Measurements from ENCODE around the gene ASH1L. TPM values are rescaled to one million over a fixed set of nuclear protein-coding genes. Genes with fewer than 3 reads are reported as not detected.
"Not testable (repeated sequence)": the region's sequence is repeated elsewhere in the genome, so short reads cannot be mapped to it uniquely, and the experiment has no call there.

The ASH1L gene, protein sequence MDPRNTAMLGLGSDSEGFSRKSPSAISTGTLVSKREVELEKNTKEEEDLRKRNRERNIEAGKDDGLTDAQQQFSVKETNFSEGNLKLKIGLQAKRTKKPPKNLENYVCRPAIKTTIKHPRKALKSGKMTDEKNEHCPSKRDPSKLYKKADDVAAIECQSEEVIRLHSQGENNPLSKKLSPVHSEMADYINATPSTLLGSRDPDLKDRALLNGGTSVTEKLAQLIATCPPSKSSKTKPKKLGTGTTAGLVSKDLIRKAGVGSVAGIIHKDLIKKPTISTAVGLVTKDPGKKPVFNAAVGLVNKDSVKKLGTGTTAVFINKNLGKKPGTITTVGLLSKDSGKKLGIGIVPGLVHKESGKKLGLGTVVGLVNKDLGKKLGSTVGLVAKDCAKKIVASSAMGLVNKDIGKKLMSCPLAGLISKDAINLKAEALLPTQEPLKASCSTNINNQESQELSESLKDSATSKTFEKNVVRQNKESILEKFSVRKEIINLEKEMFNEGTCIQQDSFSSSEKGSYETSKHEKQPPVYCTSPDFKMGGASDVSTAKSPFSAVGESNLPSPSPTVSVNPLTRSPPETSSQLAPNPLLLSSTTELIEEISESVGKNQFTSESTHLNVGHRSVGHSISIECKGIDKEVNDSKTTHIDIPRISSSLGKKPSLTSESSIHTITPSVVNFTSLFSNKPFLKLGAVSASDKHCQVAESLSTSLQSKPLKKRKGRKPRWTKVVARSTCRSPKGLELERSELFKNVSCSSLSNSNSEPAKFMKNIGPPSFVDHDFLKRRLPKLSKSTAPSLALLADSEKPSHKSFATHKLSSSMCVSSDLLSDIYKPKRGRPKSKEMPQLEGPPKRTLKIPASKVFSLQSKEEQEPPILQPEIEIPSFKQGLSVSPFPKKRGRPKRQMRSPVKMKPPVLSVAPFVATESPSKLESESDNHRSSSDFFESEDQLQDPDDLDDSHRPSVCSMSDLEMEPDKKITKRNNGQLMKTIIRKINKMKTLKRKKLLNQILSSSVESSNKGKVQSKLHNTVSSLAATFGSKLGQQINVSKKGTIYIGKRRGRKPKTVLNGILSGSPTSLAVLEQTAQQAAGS (N-terminal part only)
- 40.3 TPM for total RNA-seq
- long read RNA-seq, partial matches to known transcripts, result 2 of 5 reads
- long read RNA-seq, other reads (novel, unspliced or antisense), result 3 of 5 reads

GRCh38 chr1:155562581-155563376 lies at the start of gene ASH1L:
Gene ASH1L, minus strand, starts transcription at chr1:155562803. Its CDS starts 41,284 bp downstream, at chr1:155521519.
- DNase-seq (ENCODE audit: missing footprints), result peak; percentile 95
- intact Hi-C loops (cut with DNase I), result loop anchor here (2.0 to 10.0 kb wide), 3 partner anchors 26 to 238 kb away; partner anchors contain the start of gene RUSC1
- ATAC-seq, result peak; percentile 96

- ATAC-seq; DNase-seq (ENCODE audit: missing footprints); intact Hi-C loops (cut with DNase I): not testable (repeated sequence)
Observed at GRCh38 chr1:155610257-155610647, 47.6 kb upstream of the ASH1L start.

- peak; percentile 99 for ATAC-seq
- intact Hi-C loops (cut with DNase I), result no loop called here
- DNase-seq (ENCODE audit: missing footprints), result peak; percentile 98
Observed at GRCh38 chr1:155609515-155610256, 47.1 kb upstream of the ASH1L start, which contains the start of gene MSTO1. Gene MSTO1, plus strand, starts transcription at chr1:155610218. Its CDS starts 31 bp downstream, at chr1:155610249.

GRCh38 chr1:155608888-155609225 lies 46.3 kb upstream of the ASH1L start:
- intact Hi-C loops (cut with DNase I), result no loop called here
- DNase-seq (ENCODE audit: missing footprints) (no peak), ATAC-seq (no peak)

GRCh38 chr1:155607708-155608107 lies 45.1 kb upstream of the ASH1L start:
- intact Hi-C loops (cut with DNase I), result no loop called here
- ATAC-seq, result no peak

DNA sequence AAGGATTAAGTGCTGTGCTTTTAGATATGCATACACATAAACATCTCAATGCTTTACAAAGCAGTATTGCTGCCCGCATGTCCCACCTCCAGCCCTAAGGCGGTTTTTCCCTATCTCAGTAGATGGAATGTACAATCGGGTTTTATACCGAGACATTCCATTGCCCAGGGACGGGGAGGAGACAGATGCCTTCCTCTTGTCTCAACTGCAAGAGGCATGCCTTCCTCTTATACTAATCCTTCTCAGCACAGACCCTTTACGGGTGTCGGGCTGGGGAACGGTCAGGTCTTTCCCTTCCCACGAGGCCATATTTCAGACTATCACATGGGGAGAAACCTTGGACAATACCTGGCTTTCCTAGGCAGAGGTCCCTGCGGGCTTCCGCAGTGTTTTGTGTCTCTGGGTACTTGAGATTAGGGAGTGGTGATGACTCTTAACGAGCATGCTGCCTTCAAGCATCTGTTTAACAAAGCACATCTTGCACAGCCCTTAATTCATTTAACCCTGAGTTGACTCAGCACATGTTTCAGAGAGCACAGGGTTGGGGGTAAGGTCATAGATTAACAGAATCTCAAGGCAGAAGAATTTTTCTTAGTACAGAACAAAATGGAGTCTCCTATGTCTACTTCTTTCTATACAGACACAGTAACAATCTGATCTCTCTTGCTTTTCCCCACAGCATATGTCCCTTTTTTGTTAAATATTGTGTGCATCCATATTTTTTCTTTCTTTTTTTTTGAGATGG lies 37.4 kb upstream of the ASH1L start:
- ATAC-seq; DNase-seq (ENCODE audit: missing footprints): not testable (repeated sequence)
- intact Hi-C loops (cut with DNase I), result loop anchor here (10.0 kb wide), 1 partner anchor 275 kb away; the partner anchor contains the start of gene RUSC1

More at GRCh38 chr1:155607708-155608107, 45.1 kb upstream of the ASH1L start:
- no peak for DNase-seq (ENCODE audit: missing footprints)

DNA sequence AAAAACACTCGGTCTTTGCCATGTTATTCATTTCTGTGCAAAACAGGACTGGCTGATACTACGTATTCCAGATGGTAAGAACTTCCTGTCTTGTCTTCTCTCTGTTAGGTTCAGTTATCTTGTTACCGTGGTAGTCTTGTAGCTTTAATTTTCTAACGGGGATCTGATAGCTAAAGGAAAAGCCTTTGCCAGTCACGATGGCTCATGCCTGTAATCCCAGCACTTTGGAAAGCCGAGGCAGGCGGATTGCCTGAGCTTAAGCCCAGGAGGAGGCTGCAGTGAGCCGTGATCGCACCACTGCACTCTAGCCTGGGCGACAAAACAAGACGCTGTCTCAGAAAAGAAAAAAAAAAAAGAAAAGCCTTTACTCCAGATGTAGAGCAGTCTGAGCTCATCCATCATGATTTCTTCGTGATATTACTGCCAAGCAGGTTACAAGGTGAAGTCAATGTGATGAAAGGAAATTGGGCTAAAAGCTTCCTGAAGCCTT lies 36.3 kb upstream of the ASH1L start:
- intact Hi-C loops (cut with DNase I), result loop anchor here (10.0 kb wide), 1 partner anchor 274 kb away; the partner anchor contains the start of gene RUSC1
- peak; percentile 39 for ATAC-seq
- DNase-seq (ENCODE audit: missing footprints), result no peak

DNA sequence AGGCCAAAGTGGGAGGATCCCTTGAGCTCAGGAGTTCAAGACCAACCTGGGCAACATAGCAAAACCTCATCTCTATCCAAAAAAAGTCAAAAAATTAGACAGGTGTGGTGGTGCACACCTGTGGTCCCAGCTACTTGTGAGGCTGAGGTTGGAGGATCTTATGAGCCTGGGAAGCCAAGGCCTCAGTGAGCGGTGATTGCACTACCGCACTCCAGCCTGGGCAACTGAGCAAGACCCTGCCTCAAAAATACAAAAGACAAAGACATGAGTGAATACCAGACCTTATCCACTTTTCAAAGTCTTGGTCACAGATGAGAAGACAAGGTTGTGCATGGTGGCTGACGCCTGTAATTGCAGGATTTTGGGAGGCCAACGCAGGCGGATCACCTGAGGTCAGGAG lies 34.3 kb upstream of the ASH1L start:
- no peak for ATAC-seq
- intact Hi-C loops (cut with DNase I), result loop anchor here (10.0 kb wide), 1 partner anchor 272 kb away; the partner anchor contains the start of gene RUSC1
- DNase-seq (ENCODE audit: missing footprints), result no peak

GRCh38 chr1:155595877-155596474 lies 33.4 kb upstream of the ASH1L start:
- intact Hi-C loops (cut with DNase I), result loop anchor here (10.0 kb wide), 1 partner anchor 271 kb away; the partner anchor contains the start of gene RUSC1
- not testable (repeated sequence) for ATAC-seq; DNase-seq (ENCODE audit: missing footprints)

DNA sequence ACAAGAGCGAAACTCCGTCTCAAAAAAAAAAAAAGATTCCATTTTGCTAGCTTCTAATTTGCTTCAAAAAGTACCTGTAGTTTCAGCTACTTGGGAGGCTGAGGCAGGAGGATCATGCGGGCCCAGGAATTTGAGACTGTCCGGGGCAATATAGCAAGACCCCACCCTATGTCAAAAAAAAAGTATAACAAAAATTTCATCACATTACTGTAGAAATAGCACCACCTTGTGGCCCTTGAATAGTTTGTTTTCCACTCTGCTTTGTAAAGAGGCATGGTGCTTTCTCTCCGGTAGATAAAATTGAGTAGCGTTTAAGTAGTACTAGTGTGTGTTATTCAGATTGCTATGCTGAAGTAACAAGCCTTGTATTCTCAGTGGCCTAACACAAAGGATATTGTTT lies 29.2 kb upstream of the ASH1L start:
- peak; percentile 71 for ATAC-seq
- intact Hi-C loops (cut with DNase I), result loop anchor here (2.0 to 10.0 kb wide), 3 partner anchors 267 to 384 kb away; partner anchors contain the start of genes MTX1, RUSC1 and THBS3

DNA sequence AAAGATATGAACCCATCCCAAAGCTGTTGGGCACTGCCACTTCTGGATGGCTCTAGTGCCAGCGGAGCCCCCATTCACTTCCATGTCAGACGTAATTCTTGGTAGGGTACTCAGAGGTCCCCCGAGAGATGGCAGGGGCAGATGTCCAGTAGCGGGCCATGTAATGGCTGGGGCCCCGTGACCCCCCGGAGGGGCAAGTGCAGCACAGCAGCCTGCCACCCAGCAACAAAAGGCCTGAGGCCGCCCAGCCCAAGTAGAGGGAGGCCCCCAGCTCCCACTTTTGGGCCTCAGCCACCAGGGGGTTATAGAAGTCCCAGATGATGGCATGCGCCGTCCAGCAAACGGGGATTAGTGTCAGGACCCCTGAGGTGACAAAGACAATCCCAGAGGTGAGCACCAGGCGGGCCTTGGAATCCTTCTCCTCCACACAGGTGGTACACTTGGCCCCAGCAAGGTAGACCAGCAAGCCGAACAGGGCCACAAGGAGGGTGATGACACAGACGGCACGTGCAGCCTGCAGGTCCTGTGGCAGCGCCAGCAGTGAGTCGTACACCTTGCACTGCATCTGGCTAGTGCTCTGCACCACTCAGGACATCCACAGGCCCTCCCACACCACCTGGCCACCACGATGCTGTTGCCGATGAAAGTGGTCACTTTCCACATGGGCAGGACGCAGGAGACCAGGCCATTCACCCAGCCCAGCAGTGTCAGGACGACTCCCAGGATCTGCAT lies 28.1 kb upstream of the ASH1L start:
- not testable (repeated sequence) for DNase-seq (ENCODE audit: missing footprints); ATAC-seq
- intact Hi-C loops (cut with DNase I), result loop anchor here (5.0 to 10.0 kb wide), 2 partner anchors 266 to 383 kb away; partner anchors contain the start of genes MTX1, RUSC1 and THBS3

More for the DNA sequence above, 29.2 kb upstream of the ASH1L start:
- no peak for DNase-seq (ENCODE audit: missing footprints)

- intact Hi-C loops (cut with DNase I); ATAC-seq; DNase-seq (ENCODE audit: missing footprints): not testable (repeated sequence)
Observed at GRCh38 chr1:155589282-155589681, 26.7 kb upstream of the ASH1L start.

DNA sequence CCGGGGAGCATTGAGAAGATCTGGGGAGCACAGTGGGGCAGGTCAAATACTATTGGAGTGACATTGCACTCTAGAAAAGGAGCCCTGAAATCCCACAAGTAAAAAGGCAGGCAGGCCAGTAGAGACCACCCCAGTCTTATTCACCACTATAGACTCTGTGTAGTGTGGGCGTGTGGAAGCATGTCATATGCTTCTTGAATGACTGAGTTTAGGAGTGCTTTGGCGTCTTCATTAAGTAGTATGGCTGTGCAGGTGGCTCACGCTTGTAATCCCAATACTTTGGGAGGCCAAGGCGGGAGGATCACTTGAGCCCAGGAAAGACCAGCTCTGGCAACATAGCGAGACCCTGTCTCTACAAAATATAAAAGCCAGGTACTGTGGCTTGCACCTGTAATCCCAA lies 21.2 kb upstream of the ASH1L start:
- DNase-seq (ENCODE audit: missing footprints); ATAC-seq; intact Hi-C loops (cut with DNase I): not testable (repeated sequence)

GRCh38 chr1:155575608-155576007 lies 13.0 kb upstream of the ASH1L start:
- DNase-seq (ENCODE audit: missing footprints); intact Hi-C loops (cut with DNase I); ATAC-seq: not testable (repeated sequence)

- intact Hi-C loops (cut with DNase I), result no loop called here
- ATAC-seq (no peak), DNase-seq (ENCODE audit: missing footprints) (no peak)
Observed at GRCh38 chr1:155574077-155574476, 11.5 kb upstream of the ASH1L start.
